SK-N-MC (cell line): ENCODE data around the gene SNRPE.

Experiments
- DNase-seq: peaks from one replicate; pipeline ENCODE4 v3.0.0-alpha.2; 2011; ENCODE audit warnings: low read depth, low spot score
- H3K27ac ChIP-seq: fragments of 200-600 bp; sonication (generic); 2 replicates; pipeline ENCODE4 v1.5.1; 2016; ENCODE audit warnings: mixed run types
- H3K36me3 ChIP-seq: fragments of 200-600 bp; sonication (generic); 2 replicates; pipeline ENCODE4 v1.6.1; 2017; ENCODE audit warnings: antibody characterized with exemption, low read length, mixed read lengths; ENCODE audit not compliant: insufficient read depth
- H3K4me3 ChIP-seq: fragments of 200-600 bp; sonication (generic); 2 replicates; pipeline ENCODE4 v1.5.1; 2016
- H3K9ac ChIP-seq: fragments of 200-600 bp; sonication (generic); 2 replicates; pipeline ENCODE4 v1.8.0; 2017; ENCODE audit warnings: mixed run types, mixed read lengths; ENCODE audit not compliant: insufficient read length
- H3K9me3 ChIP-seq: fragments of 200-600 bp; sonication (generic); 2 replicates; pipeline ENCODE4 v1.6.1; 2017; ENCODE audit warnings: low read depth, mild to moderate bottlenecking, antibody characterized with exemption, low read length, moderate library complexity, mixed read lengths
- EZH2 ChIP-seq: fragments of 200-600 bp; sonication (generic); IDR thresholded peaks from one replicate; pipeline ENCODE4 v1.6.1; 2017; ENCODE audit warnings: antibody characterized with exemption
- FOXP2 ChIP-seq: optimal IDR thresholded peaks from 2 replicates; pipeline ENCODE3; 2011; ENCODE audit warnings: mild to moderate bottlenecking, moderate library complexity; ENCODE audit not compliant: insufficient read depth; ENCODE audit errors: extremely low read length, control extremely low read depth
- POLR2AphosphoS5 ChIP-seq: IDR thresholded peaks from 2 replicates; pipeline ENCODE4 v1.6.1; 2012; ENCODE audit warnings: mild to moderate bottlenecking, low read depth, low read length, borderline replicate concordance

Gene SNRPE

GRCh38 chr1:203915811-203916210, 54.4 kb downstream of the SNRPE start:
- Histone ChIP-seq H3K36me3 (no peaks in the 10 kb centered on the region), H3K9ac (no peak overlapping the region), H3K27ac (no peak overlapping the region), H3K9me3 (no peaks in the 10 kb centered on the region), H3K4me3 (no peak overlapping the region)
- DNase-seq, result no peak
- TF ChIP-seq FOXP2 (no peak), EZH2 (no peak), POLR2AphosphoS5 (no peak)

- no peak for DNase-seq
- Histone ChIP-seq H3K4me3 (no peak overlapping the region), H3K36me3 (no peaks in the 10 kb centered on the region), H3K27ac (no peak overlapping the region), H3K9me3 (no peaks in the 10 kb centered on the region), H3K9ac (no peak overlapping the region)
- TF ChIP-seq POLR2AphosphoS5 (no peak), FOXP2 (no peak), EZH2 (no peak)
These were observed 55.4 kb downstream of the SNRPE start for GRCh38 chr1:203916756-203917155.
